ENCODE results near the gene TRIM7.
"Not testable (repeated sequence)": the region's sequence is repeated elsewhere in the genome, so short reads cannot be mapped to it uniquely, and the experiment has no call there.

TRIM7 gene

GRCh38 chr5:181232593-181232992 lies 27.6 kb upstream of the TRIM7 start:
- DNase-seq: no peak

DNA sequence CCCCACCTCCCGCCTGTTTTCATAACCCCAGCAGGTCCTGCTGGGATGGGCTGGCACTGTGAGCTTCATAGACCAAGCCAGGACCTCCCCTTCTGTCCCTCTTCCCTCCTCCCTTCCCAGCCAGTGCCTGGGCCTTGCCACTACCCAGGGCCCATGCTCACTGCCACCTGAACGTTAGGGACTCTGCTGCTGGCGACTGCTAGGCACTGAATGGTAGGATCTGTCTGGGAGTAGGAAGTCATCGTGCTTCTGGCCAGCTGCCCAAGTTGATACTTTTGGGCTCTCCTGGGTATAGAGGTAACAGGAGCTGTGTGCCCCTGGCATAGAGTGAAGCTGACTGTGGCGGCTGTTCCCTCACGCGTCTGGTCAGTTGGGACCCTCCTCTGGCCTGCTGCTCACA lies 26.4 kb upstream of the TRIM7 start:
- DNase-seq: no peak

DNA sequence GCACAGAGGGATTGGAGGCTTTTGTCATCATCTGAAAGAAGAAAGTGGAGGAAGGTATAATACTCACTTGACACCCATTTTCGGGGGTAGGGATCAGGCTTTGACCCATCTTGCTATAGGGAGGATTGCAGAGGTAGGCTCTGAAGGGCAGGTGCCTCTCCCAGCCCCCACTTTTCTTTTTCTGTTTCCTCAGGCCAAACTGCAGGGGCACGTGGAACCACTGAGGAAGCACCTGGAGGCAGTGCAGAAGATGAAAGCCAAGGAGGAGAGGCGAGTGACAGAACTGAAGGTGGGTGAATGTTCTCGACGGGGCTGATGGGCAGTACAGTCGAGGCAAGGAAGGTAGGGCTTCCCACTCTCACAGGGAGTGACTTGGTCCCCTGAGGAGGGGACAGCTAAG lies 25.6 kb upstream of the TRIM7 start:
- DNase-seq: no peak

DNA sequence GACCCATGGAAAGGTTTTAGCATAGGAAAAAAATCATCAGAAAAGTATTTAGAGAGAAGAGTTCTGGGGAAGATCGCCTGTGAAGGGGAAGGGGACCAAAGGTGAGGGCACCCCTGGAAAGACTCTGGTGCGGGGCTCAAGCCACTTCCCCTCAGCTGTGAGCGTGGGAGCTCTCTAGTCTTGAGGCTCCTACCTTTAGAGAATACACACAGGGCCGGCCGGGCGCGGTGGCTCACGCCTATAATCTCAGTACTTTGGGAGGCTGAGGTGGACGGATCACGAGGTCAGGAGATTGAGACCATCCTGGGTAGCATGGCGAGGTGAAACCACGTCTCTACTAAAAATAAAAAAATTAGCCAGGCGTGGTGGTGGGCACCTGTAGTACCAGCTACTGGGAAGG lies 25.0 kb upstream of the TRIM7 start:
- DNase-seq: no peak

DNA sequence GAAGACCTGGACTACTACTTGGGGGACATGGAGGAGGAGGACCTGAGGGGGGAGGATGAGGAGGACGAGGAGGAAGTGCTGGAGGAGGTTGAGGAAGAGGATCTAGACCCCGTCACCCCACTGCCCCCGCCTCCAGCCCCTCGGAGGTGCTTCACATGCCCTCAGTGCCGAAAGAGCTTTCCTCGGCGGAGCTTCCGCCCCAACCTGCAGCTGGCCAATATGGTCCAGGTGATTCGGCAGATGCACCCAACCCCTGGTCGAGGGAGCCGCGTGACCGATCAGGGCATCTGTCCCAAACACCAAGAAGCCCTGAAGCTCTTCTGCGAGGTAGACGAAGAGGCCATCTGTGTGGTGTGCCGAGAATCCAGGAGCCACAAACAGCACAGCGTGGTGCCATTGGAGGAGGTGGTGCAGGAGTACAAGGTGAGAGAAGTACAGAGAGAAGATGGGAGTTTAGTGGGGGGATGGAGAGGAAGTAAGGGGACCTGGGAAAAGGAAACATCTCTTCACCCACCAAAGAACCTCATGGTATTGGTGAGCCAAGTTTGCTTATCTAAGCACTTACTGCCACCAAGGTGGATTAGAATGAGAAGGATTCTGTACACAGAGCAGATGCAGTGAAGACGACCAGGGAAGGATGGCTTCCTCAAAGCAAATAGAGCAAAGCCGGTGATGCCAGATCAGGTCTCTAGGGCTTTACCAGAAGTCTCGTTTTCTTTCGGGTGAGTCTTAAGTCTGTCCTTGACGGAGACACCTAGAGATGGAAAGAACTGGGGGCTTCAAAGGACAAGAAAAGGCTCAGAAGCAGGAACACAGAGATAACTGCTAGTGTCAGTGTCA lies 19.6 kb upstream of the TRIM7 start:
- no peak for DNase-seq

DNA sequence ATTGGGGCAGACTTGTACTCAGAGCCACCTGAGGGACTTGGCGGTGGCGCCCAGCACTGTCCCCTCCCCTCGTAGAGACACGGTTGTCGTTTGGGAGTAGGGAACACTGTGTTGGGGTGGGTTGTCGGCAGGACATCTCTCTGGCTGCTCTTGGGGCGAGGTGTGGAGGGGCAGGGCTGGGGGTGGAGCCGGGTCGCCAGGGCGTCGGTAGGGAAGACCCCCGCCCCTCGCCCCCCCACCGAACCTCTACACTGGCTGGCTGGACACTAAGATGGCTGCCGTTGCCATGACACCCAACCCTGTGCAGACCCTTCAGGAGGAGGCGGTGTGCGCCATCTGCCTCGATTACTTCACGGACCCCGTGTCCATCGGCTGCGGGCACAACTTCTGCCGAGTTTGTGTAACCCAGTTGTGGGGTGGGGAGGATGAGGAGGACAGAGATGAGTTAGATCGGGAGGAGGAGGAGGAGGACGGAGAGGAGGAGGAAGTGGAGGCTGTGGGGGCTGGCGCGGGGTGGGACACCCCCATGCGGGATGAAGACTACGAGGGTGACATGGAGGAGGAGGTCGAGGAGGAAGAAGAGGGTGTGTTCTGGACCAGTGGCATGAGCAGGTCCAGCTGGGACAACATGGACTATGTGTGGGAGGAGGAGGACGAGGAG lies 18.9 kb upstream of the TRIM7 start:
- DNase-seq: no peak

DNA sequence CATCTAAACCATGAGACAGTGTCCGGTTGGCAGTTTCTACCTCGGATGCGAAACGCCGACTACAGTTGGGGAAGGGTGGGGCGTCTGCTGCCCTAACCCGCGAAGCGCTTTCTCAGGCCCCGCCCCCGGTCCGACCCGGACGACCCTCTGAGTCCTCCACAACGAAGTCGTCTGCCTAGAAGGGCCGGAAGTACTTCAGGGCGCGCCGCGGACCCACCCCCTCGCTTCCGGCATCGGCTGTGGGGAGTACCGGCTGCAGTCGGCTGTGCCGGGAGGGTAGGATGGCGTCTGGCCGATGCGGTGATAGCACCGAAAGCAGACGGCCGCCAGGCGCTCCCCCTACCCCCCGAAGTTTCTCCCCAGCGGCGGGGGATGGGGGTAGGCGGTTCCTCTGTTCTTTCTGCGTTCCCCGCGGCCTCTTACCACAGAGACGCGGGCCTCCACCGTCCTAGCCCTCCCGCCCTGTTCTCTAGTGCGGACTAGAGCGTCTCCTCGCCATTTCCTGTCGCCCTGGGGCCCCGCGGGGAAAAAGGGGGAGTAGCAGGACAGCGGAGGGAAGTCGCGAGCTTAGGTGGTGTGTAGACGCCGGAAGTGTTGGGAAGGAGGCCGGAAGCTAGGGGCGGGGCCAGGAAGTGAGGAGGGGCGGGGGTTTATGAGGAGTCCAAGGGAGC lies 18.2 kb upstream of the TRIM7 start, which contains the start of gene TRIM41:
Gene TRIM41 (plus strand): TSS at position 224 of the 671 bp plus-strand sequence. CDS start 719 bp downstream, outside the sequence.
- no peak for DNase-seq

DNA sequence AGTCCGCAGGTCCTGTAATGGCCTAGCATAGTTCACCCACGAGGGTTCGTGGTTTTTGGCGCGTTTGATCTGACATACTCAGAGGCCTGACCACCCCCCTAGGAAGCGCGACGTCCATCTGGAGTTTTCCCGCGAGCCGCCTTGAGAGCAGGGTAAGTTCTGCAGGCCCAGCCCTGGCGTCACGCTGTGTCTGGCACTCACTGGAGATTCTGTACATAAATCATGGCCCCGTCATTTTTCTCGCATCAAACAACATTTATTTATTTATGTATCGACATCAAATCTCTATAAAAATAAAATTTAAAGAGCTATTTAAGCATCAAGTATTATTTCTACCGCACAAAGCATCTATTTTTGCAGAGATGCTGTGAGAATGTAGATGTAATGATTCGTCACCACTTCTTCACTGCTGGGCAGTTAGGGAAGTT lies 17.6 kb upstream of the TRIM7 start:
- no peak for DNase-seq

- no peak for DNase-seq
Measured at GRCh38 chr5:181221792-181222629, 17.0 kb upstream of the TRIM7 start.

DNA sequence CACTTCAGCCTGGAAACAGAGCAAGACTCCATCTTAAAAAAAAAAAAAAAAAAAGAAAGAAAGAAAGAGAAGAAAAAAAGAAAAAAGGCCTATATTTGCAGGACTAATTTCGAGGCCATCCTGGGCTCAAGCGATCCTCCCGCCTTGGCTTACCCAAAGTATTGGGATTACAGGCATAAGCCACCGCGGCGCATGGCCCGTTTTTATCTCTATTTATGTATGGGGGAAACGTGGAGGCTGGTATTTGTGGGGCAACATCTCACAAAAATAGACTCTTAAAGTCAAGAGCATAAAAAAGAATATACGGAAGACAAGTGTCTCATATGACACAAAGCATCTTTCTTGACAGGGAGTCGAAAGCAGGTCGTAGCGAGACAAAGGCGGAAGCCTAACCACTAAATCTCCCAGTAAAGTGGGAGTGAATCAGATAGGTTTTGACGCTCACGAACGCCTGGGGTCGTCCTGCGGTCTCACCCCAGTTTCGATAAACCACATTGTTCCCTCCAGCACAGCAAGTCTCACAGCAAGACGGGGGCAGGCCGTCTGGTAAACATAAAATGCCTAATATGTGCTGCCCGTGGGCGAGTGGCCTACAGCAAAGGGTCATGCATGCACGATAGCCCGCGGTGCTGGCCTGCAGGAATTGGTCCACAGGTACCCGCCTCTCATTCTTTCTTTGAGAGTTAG lies 16.3 kb upstream of the TRIM7 start:
- DNase-seq: no peak

DNA sequence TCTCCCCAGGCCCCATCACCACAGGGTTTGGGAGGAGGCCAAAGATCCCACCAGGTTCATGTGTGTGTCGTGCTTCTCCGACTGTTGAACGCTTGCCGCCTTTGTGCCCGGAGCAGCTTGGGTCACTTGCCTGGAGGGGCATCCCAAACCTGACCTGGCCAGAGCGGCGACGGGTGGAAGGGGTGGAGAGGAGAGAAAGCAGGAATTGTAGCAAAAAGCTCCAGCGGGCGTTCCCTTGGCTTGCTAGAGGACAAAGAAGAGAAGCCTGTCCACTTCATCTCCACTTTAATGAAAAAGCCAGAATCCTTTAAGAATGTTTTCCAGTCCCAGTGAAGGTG lies 15.2 kb upstream of the TRIM7 start:
- DNase-seq: no peak

GRCh38 chr5:181219262-181220177 lies 14.5 kb upstream of the TRIM7 start:
- DNase-seq: no peak

- no peak for DNase-seq
Measured at GRCh38 chr5:181218795-181219124, 13.8 kb upstream of the TRIM7 start.

DNA sequence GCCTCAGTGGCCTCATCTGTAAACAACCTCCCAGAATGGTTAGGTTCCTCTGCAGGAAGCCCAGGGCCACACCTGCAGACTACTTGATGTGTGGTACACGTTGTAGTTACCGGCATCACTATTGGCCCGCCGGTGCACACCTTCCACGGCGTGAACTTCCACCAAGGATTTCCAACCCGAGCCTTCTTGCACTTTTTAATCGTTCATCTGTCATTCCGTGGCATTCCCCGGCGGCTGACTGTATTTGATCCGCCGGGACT lies 12.7 kb upstream of the TRIM7 start:
- DNase-seq: no peak

GRCh38 chr5:181217111-181217802 lies 12.3 kb upstream of the TRIM7 start:
- DNase-seq: no peak

- DNase-seq: no peak
Measured at GRCh38 chr5:181215997-181216989, 11.3 kb upstream of the TRIM7 start.

DNA sequence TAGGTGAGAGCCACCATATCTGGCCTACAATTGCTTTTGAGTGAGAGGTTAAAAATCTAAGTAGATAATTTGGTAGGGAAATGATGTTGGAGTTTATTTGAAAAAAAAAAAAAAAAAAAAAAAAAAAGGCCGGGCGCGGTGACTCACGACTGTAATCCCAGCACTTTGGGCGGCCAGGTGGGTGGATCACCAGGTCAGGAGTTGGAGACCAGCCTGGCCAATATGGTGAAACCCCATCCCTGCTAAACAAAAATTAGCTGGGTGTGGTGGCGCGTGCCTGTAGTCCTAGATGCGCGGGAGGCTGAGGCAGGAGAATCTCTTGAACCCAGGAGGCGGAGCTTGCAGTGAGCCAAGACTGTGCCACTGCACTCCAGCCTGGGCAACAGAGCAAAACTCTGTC lies 9.3 kb upstream of the TRIM7 start:
- DNase-seq: not testable (repeated sequence)

DNA sequence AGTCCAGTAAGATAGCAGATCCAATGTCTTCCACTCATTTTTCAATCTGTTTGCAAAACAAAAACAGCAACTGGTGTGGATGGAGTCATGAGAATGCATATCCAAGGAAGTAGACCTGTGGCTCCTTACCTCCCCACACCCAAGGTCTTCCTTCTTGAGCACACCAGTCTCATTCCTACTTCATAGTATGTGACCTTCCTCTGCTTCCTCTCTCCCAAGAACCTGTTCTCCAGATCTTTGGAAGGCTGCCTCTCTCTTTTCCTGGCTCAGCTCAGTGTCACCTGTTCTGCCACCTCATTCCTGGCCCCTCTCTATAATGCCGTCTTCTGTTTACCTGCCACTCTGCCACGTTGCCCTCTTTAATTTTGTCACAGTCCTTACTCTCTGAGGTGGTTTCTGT lies 7.9 kb upstream of the TRIM7 start:
- DNase-seq: no peak

- DNase-seq: no peak
Measured at GRCh38 chr5:181212080-181212479, 7.1 kb upstream of the TRIM7 start.

DNA sequence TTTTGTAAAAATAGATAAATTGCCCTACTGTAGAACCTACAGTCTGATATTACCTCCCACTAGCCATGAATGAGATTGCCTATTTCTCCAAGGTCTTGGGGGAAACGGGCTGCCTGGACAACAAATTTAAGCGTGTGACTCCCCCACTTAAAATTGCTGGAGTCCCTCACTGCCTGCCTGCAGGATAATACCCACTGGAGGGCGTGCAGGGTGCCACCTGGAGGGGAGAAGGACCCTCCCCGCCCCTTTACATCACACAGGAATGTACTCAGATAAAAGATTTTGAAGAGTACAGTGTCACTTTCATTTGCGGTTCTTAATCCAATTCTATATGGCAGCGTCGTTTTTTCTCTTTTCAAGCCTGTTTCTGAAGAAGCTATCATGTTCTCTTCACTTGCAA lies 6.2 kb upstream of the TRIM7 start:
- DNase-seq: no peak
